Hematopoietic multipotent progenitor cell (in vitro differentiated cells): ENCODE results near the gene MAP3K14. TPM values are rescaled to one million over a fixed set of nuclear protein-coding genes. Genes with fewer than 3 reads are reported as not detected.

Source experiments
- DNase-seq, 3 donors: peaks; one replicate each; pipeline ENCODE4 v3.0.0-alpha.2; 2011 to 2015; ENCODE audit warnings: low read depth in 2 of 3, low spot score in 2 of 3
- total RNA-seq: library from RNA; depleted of rRNA; stranded (reverse); fragments of >200 nt; gene quantifications from one replicate; pipeline ENCODE4 v1.2.3, GENCODE V29; 2012

Gene MAP3K14
- total RNA-seq, 1 donor, result 10.2 TPM

DNA sequence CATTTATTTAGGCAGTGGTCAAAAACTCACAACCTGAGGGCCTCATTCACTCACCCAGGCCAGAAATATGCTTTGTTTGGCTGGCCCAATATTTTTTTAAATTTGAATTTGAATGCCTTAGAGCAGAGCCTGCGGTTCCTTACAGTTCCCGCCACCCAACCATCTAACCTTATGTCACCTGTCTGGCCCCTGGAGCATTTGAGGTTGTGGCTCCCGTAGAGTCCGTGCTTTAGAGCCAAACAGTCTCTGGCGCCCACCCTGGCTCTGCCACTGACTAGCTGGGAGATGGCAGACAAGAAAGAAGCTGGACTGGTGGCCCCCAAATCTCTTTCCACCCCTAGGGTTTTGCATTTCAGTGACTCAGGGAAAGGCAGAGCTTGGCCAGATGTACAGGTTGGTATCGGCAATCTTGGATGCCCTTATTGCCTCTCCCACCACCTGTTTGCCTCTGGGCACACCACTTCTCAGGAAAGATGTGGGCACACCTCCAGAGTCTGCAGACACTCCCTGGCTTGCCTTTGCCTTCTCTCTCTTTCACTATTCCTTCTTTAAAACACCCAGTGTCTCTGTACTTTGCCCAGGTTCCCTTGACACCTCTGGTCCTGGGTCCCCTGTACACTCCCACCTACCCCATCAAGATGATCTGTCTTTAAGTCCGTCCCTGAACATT, 1.9 kb upstream of the MAP3K14 start:
- no peak for DNase-seq

DNA sequence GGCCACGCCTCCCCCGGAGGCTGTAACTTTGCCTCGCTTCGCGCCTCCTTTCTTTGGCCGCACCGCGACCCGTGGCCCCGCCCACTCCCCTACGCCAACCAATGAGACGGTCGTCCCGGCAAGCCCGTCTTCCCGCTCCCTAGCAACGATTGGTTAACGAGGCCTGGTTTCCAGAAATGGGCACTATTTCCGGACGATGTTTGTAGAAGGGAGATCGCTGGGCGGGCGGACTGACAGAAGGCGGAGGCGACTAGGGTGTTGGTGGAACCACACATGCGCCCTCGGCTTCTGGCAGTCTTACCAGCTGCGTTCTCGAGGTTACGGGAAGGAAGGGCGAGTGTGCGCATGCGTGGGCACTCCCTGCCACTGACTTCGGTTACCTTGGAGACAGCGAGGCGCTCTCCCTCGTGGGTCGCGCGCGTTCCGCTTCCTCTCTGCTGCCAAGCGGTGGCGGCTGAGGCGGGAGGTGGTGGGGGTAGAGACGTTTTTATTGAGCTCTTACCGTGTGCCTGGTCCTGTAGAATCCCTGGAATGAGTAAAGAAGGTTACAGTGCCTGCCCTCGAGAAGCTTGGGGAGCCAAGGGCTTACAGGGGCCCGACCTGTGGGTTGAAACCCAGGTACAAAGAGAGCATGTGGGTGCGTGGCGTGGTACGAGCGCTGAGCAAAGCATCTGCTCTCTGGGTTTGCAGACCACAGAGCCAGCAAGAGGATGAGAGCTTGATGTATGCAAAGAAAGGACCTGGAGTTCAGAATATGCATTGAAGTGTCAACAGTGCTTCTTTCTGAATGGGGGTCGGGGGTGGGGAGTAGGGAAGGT, 500 bp upstream of the MAP3K14 start:
- peak; percentile 98 to 100 (median 100) for DNase-seq

DNA sequence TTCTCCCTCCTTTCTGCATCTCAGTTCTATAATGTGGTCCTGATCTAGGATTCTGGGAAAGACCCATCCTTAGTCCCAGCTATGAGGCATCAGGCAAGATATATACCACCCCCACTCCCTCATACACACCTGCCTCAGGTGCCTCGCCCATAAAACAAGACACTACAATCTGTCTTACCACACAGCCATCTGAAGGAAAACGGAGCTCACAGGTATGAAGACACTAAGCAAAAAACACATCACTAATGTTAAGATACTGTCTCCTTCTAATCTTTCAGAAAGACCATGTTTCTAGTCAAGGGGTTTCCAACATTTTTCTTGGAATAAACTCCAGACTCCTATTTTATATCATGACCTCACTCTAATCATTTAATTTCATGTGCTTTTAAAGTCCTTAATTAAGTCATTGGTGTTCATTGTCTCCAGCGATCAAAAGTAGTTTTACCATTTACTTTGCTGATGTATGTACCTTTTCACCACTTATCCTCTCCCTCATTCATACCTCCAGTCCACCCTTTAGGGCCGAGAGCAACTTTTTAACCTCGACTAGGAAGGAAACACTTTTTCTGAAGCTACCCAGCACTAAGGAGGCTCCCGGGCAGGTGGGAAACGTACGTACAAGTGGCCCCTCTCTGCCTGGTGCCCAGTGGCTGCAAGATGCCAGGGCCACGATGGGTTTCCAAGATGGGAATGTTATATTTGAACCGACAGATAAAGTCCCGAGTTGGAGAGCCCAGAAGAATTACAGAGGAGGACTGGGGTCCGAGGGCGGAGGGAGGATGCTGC, 979 bp downstream of the MAP3K14 start:
- no peak for DNase-seq

DNA sequence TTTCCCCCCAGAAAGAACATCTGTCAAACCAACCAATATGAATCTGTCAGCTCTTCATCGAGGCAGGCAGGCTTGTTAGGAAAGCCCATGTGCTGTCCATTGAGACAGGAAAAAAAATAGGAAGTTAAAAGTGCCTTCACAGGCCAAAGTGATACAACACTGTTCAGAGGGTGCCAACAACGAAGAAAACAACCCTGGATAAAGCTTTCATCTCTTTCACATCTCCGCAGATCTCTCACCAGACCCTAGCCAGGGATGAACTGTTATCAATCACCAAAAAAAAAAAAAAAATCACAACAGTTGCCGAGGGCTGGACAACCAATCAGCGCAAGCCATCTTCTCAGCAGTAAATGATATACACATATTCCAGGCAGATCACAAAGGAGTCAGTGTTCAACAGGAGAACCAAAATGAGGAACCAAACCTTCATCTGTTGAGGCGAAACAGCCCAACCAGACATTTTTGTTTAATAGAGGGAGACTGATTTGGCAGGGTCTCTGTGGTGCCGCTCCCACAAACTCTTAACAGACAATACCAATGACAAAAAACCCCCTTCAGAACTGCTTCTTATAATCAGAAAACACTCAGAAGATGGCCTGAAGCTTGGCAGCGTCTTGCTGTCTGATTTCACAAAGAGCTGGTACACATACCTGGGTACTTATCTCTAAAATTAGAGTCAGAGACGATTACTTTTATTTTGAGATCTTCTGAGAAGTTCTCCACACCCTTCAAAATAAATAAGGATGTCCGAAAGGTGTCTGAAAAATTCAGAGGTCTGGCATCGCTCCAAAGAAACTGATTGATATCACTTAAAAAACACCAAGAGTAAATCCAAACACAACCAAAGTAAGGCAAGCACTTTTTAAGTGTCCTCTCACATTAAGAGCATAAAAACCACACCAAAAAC, 1.8 kb downstream of the MAP3K14 start:
- DNase-seq, result peak in 2 of 3 donors; percentile 41 to 66

DNA sequence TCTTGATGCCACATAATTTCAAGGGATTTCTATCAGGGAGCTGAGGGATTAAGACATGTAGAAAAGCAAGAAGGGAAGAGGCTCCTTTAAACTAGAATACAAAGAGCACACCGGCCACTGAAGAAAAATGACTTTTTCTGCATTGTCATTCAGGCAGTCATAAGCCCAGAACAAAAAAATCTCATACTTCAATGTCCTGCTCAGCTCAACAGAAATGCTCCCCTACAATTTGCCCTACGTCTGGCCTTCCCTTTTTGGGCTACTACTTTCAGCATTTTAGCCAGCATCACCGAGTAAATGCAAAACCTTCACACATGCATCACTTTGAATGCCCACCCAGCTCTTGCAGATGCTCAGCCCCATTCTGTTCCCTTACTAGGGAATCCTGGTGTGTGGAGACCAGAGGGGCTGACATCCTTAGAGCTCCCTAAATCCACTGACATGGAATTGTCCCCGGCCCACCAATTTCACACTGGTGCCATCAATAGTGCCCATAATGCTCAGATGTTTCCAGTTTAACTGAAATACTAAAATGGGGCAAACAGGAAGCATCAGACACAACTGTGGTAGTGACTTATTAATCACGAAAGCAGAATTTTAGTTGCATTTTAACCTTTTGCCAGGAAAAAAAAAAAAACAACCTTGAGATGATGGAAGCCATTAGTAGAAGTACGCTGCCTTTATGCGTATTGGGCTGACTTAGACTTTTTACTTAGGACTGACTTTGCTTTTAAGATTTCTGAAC, 2.7 kb downstream of the MAP3K14 start:
- no peak for DNase-seq

DNA sequence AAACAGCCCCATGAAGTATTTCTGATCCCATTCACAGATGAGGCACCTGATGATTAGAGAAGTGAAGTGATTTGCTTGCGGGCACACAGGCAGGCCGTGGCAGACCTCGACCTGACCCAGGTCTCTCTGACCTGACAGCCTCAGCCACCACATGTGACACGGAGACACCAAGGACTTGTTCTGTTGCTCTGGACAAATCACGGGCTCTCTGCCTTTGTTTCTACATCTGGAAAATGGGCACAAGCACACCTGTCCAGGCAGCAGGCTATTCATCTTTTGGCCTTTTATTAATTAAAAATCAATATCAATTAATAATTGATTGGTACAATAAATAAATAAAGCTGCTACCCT, 3.4 kb downstream of the MAP3K14 start:
- DNase-seq, result no peak

DNA sequence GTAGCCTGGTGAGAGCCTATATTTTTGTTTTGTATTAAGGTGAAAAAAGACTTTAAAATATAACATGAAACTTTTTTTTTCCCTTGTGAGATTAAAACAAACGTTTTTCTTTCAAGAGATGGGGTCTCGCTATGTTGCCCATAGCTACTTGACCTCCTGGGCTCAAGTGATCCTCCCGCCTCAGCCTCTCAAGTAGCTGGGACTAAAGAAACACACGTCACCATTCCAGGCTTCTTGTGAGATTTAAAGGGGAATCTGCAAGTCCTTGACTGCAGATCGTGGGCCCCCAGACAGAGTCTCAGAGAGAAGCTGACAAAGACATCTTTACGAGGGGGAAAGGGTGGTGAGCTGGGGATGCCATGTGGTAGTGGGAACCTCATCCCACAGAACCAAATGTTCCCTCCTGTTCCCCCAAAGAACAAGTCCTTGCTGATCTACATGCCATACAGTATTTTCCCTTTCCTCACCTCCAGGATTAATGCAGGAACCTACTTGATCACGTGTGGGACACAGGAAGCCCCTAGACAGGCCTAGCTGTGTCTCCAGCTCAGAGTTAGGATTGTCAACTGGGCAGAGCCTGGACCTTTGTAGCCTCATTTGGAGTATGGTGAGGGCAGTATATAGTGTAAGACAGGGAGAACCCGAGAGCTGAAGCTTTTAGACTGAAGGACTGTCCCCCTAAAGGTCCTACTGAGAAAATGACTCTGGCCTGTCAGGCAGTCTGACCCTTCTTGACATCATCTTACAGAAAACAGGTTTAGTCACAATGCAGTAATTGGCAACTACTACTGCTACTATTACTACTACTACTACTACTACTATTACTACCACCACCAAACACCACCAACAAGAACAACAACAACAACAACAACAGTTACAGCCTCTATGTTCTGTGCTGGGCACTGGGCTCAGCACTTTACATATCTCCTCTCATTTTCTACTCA, 4.1 kb downstream of the MAP3K14 start:
- DNase-seq, result no peak

DNA sequence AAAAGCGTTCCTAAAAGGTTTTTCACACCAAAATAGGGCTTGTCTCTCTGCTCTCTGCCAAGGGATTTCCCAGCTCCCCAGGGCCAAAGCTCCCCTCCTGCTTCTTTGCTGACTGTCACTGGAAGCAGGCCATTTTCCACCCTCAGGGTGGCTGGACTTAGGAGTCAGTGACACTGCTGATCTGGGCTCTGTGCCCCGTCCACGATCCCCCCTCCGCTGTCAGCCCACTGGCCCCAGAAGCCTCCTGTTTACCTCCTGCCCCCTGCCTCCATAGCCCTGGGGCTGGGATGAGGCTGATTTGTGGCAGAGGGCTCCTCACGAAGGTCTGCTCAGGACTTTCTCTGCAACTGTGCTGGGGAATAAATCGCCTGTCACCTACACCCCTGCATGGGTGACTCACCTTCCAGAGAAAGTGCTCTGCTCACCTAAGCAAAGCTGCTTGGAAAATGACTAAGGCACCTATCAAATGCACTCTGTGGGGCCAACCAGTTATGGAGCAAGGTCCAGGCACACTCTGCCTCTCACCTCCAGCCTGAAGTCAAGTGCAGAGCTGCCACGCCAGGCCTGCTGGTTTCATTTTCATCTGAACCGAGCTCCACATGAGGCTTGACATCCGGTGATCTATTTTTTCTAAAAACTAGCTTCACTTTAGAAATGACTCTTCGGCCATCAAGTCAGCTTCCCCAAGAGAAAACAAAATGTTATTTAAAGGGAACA, 4.9 kb downstream of the MAP3K14 start:
- peak in 1 of 3 donors; percentile 58 for DNase-seq

DNA sequence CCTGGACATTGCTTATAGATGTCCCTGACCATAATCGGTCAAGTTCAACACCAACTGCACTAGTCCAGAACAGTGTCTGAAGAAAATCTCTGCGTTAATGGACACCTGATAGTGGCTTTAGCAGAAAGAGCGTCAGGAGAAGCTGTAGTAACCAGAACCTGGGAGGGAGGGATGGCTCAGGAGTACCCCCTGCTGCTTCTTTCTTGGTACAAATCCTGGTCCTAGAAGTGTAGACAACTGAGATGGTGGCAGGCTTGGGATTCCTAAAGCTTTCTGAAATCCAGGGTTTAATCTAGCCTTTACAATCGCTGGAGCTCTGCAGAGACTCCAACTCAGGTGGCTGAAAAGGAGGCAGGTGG, 5.4 kb downstream of the MAP3K14 start:
- DNase-seq, result no peak

DNA sequence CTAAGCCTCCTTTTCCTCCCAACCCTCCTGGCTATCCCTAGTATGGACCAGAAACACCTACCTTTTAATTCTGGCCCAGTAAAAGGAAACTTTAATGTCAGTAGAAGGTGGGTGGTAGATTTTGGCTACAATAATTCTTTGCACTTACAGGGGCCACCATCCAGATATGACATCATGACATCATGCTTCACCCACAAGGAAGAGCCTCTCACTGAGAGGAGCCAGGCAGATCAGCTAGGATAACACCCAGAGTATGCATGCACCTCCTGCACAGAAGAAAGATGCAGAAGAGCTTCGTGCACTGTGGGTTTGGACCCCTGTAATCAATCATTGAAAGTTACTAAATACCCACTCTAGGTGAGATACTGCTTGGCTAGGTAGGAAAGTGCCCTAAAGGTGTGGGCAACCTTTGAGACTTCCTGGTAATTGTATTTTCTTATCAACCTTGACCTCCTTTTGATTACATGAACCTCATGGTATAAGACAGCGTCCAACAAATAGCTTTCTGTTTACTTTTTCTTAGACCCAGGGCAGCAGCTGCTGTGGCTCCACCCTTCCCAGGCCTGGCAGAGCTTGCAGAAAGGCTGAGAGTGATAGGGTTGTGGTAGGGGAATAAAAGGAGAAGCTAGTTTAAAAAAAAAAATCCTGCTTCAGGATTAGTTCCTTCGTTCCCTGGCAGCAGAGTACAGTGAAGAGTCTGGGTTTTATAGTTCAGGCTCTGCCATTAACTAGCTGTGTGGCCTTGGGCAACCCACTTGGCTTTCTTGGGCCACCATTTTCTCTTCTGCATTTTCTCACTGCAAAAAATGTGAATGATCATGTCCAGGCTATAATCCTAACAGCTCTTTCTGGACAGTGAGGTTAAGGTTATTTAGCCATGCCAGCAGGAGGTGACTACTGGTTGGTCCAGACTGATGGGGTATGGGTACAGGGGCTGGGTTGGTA, 6.2 kb downstream of the MAP3K14 start:
- DNase-seq, result peak in 2 of 3 donors; percentile 57 to 78

DNA sequence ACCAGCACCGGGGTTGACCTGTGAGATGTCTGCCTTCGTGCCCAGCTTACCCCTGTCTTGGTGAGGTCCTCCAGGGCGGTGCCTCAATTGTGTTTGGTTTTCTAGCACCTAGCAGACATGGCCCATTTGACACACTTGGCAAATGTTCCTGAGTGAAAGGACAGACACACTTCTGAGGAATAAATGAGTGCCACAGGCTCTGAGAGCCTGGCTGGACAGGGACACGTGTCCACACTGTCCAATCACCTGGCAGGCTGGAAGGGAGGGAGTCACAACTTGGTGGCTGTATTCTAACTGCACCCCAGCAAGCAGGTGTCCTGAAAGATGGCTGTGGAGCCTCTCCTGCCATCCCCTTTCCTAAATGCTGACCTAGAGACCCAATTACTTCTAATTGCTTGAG, 7.4 kb downstream of the MAP3K14 start:
- DNase-seq, result no peak

DNA sequence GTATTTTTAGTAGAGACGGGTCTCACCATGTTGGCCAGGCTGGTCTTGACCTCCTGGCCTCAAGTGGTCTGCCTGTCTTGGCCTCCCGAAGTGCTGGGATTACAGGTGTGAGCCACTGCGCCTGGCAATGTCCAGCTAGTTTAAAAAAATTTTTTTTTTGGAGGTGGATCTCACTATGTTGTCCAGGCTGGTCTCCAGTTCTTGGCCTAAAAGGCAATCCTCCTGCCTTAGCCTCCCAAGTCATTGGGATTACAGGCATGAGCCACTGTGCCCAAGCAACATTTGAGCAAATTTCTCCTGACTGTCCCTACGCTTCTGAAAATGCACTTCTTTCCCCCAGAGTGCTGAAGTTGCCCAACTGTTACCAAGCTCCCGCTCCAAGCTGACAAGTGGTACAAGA, 8.0 kb downstream of the MAP3K14 start:
- DNase-seq, result no peak

DNA sequence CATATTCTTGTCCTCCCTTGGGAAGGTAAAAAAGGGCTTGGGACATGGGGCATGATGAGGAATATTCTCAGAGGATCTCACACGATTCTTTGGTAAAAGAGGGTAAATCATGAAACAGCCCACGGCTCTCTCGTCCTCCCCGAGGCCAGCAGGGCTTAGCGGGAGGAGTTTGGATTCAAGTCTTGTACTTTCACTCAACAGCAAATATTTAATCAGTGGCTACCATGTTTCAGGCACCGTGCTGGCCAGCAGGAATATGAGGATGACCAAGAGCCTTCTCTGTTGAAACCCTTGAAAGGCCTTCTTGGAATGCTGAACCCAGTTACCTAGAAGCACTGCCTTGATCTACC, 8.8 kb downstream of the MAP3K14 start:
- DNase-seq, result no peak

DNA sequence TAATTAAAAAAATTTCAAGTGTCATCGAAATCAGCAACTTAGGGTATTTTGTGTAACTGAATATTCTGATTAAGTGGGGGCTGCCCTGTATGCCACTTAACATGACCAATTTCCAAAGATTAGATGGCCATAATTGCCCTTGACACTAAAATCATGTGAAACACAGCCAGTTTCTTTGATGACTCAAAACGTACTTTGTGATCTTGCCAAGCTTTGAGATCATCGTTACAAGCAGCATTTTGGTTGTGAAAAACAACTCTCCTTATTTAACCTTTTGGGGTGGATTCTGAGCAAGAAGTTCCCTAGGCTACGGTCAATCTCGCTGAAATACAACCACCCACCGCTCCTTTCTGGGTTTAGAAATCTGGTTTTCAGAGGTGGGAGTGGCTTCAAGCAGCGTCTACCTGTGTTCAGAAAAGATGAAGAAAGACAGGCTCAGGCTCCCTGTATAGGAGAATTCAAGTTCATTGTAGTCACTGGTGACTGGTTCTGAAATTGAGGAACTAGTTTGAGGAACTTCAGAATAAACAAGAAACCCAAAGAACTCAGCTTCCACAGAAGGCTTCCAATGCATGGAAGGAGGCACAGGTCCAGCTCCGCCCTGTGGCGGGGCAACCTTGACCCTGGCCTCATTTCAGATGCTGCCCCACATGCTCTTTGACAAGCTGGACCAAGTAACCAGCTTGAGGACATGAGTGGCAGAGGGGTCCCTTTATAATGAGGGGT, 9.4 kb downstream of the MAP3K14 start:
- peak in 2 of 3 donors; percentile 77 to 82 for DNase-seq

DNA sequence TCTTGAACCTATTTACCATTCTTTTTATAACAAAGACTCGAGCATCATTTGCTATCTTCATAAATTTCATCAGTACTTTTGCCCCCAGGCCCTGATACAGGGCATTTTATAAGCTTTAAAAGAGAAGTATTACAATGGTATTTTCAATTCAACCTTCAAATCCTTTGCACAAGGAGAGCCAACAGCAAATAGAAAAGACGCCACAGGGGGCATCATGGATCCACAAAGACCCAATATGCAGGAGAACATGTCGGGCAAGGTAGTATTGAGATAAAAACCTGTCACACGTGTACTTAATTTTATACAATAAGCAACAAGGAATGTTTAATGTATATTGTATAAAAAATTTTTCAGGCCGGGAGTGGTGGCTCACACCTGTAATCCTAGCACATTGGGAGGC, 10.2 kb downstream of the MAP3K14 start:
- DNase-seq, result no peak

DNA sequence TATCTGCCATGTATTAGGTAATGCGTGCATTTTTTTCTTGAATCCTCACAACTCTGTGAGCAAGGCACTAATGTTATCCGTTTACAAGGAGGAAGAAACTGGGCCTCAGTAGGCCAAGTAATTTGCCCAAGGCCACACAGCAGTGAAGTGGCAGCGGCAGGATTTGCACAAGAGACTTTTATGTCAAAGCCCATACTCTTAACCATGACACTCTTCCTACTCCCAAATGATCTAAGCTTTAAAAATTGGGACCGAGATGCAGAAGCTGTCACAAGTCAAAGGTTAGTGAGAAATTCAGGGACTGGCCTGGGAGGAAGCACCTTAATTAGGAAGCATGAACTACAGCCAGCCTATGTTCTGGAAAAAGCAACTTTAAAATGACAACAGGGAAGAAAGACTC, 10.7 kb downstream of the MAP3K14 start:
- DNase-seq, result no peak
